Left colon (tissue), 2 donors: Measurements from ENCODE around the gene WSB1. TPM values are rescaled to one million over a fixed set of nuclear protein-coding genes. Genes with fewer than 3 reads are reported as not detected.

Source experiments
- ATAC-seq: fragments of 200-7000 bp; cut with Tn5 transposase; one replicate; pipeline ENCODE4 v1.9.1; 2020; ENCODE audit warnings: mild to moderate bottlenecking, moderate library complexity
- DNase-seq, 2 donors: peaks; one replicate each; pipeline ENCODE4 v3.0.0-alpha.2; 2020
- intact Hi-C, 2 donors: fragments of 100-400 bp; cut with DNase I in 1 of 2; cut with micrococcal nuclease in 1 of 2; formaldehyde crosslinking; loops; one replicate each; pipeline versions ENCODE4 v1.11.2 to v1.14.0; 2022; cut with DNase I, micrococcal nuclease
- total RNA-seq, 2 donors: library from RNA; stranded (reverse); fragmentation: NEBNext Ultra II Directional; extraction: Animal tissue kit (Norgen Biotek cat#: 25700); gene quantifications; one replicate each; pipeline ENCODE4 v1.2.1, GENCODE V29; 2021
- donor health status: DM: no; HTN: no; CAD: no.
- donor health status: DM: yes; HTN: yes; CAD: no.

Gene WSB1
- total RNA-seq, 2 donors from 2014 or later = 91.9 to 121 TPM

GRCh38 chr17:27299384-27300049 lies 5.6 kb downstream of the WSB1 start:
- ATAC-seq = no peak
- intact Hi-C loops = loop anchor here in 1 of 2 donors (10.0 kb wide), 1 partner anchor 55 kb away; no protein-coding TSS in a partner anchor
- DNase-seq = no peak

GRCh38 chr17:27303734-27304133 lies 9.8 kb downstream of the WSB1 start:
- DNase-seq (no peak), ATAC-seq (no peak)
- intact Hi-C loops = no loop called here

- no peak for ATAC-seq
- intact Hi-C loops = no loop called here
Observed at GRCh38 chr17:27306276-27306835, 12.4 kb downstream of the WSB1 start.

GRCh38 chr17:27310565-27311110 lies 16.7 kb downstream of the WSB1 start:
- ATAC-seq = no peak
- intact Hi-C loops = no loop called here
- DNase-seq = no peak

More at GRCh38 chr17:27306276-27306835, 12.4 kb downstream of the WSB1 start:
- DNase-seq = no peak

GRCh38 chr17:27313301-27313700 lies 19.4 kb downstream of the WSB1 start:
- intact Hi-C loops = no loop called here
- ATAC-seq (no peak), DNase-seq (no peak)

- peak; percentile 86 to 89 for DNase-seq
- peak; percentile 67 for ATAC-seq
- intact Hi-C loops = no loop called here
Observed at GRCh38 chr17:27315322-27315721, 21.4 kb downstream of the WSB1 start.

GRCh38 chr17:27315796-27316465 lies 22.0 kb downstream of the WSB1 start:
- no peak for DNase-seq
- peak; percentile 87 for ATAC-seq
- intact Hi-C loops = no loop called here

GRCh38 chr17:27318228-27318627 lies 24.3 kb downstream of the WSB1 start:
- no peak for ATAC-seq
- intact Hi-C loops = no loop called here
- DNase-seq = no peak

GRCh38 chr17:27318633-27319032 lies 24.7 kb downstream of the WSB1 start:
- ATAC-seq (no peak), DNase-seq (no peak)
- intact Hi-C loops = no loop called here

GRCh38 chr17:27319541-27320221 lies 25.8 kb downstream of the WSB1 start:
- ATAC-seq (peak; percentile 12), DNase-seq (peak; percentile 57 to 76)
- intact Hi-C loops = no loop called here

GRCh38 chr17:27320222-27320560 lies 26.3 kb downstream of the WSB1 start:
- intact Hi-C loops = no loop called here
- no peak for DNase-seq
- ATAC-seq = no peak

- DNase-seq = no peak
- ATAC-seq = no peak
- intact Hi-C loops = no loop called here
Observed at GRCh38 chr17:27321372-27321771, 27.5 kb downstream of the WSB1 start.

GRCh38 chr17:27322026-27322425 lies 28.1 kb downstream of the WSB1 start:
- DNase-seq = no peak
- intact Hi-C loops = no loop called here
- ATAC-seq = no peak

GRCh38 chr17:27322690-27323508 lies 29.0 kb downstream of the WSB1 start:
- ATAC-seq = peak; percentile 7
- intact Hi-C loops = no loop called here
- DNase-seq = no peak

- DNase-seq (peak; percentile 87 to 91), ATAC-seq (peak; percentile 94)
- intact Hi-C loops = no loop called here
Observed at GRCh38 chr17:27323538-27324215, 29.8 kb downstream of the WSB1 start.

GRCh38 chr17:27324771-27325339 lies 30.9 kb downstream of the WSB1 start:
- intact Hi-C loops = no loop called here
- DNase-seq = no peak
- ATAC-seq = no peak

- intact Hi-C loops = no loop called here
- DNase-seq = no peak
- no peak for ATAC-seq
Observed at GRCh38 chr17:27326051-27326450, 32.1 kb downstream of the WSB1 start.

GRCh38 chr17:27326585-27326984 lies 32.7 kb downstream of the WSB1 start:
- no peak for ATAC-seq
- no peak for DNase-seq
- intact Hi-C loops = no loop called here
